H9 (cell line): Measurements from ENCODE around the gene MYL1. TPM values are rescaled to one million over a fixed set of nuclear protein-coding genes. Genes with fewer than 3 reads are reported as not detected.

Experiments used
- DNase-seq: peaks from one replicate; pipeline ENCODE4 v3.0.0-alpha.2; 2017
- H2AFZ ChIP-seq: one replicate; pipeline ENCODE4 v1.6.1; 2013; ENCODE audit warnings: mild to moderate bottlenecking, low read length, control low read depth, moderate library complexity
- H2AK5ac ChIP-seq: 2 replicates; pipeline ENCODE4 v1.6.1; 2013; ENCODE audit warnings: low read length, control low read depth, mixed read lengths; ENCODE audit not compliant: insufficient read length
- H2BK120ac ChIP-seq: one replicate; pipeline ENCODE4 v1.6.1; 2013; ENCODE audit warnings: low read depth, mild to moderate bottlenecking, low read length, control low read depth, inconsistent platforms; ENCODE audit not compliant: poor library complexity, severe bottlenecking
- H2BK12ac ChIP-seq: 2 replicates; pipeline ENCODE4 v1.6.1; 2013; ENCODE audit warnings: low read length, control low read depth, mixed read lengths, low read depth; ENCODE audit not compliant: insufficient read length
- H2BK15ac ChIP-seq: 2 replicates; pipeline ENCODE4 v1.6.1; 2013; ENCODE audit warnings: low read depth, low read length, control low read depth
- H2BK20ac ChIP-seq: one replicate; pipeline ENCODE4 v1.6.1; 2013; ENCODE audit warnings: low read depth, mild to moderate bottlenecking, low read length, control low read depth, inconsistent platforms; ENCODE audit not compliant: poor library complexity, severe bottlenecking
- H2BK5ac ChIP-seq: 2 replicates; pipeline ENCODE4 v1.6.1; 2013; ENCODE audit warnings: low read length, control low read depth, mixed read lengths; ENCODE audit not compliant: insufficient read length
- H3K14ac ChIP-seq: 2 replicates; pipeline ENCODE4 v1.6.1; 2013; ENCODE audit warnings: low read length, control low read depth; ENCODE audit not compliant: insufficient read depth
- H3K18ac ChIP-seq: 2 replicates; pipeline ENCODE4 v1.6.1; 2013; ENCODE audit warnings: low read depth, mild to moderate bottlenecking, mixed read lengths, low read length, control low read depth; ENCODE audit not compliant: insufficient read length
- H3K23ac ChIP-seq: 2 replicates; pipeline ENCODE4 v1.6.1; 2013; ENCODE audit warnings: low read length, control low read depth, mixed read lengths, low read depth; ENCODE audit not compliant: insufficient read length
- H3K23me2 ChIP-seq: 2 replicates; pipeline ENCODE4 v1.6.1; 2013; ENCODE audit warnings: low read depth, mild to moderate bottlenecking, mixed read lengths, low read length, control low read depth; ENCODE audit not compliant: insufficient read length, poor library complexity, severe bottlenecking
- H3K27ac ChIP-seq: 2 replicates; pipeline ENCODE4 v1.5.1; 2013; ENCODE audit warnings: low read length, control low read depth, mixed read lengths, low read depth; ENCODE audit not compliant: insufficient read length
- H3K27me3 ChIP-seq: 2 replicates; pipeline ENCODE4 v1.6.1; 2013; ENCODE audit warnings: low read length, control low read depth, inconsistent platforms; ENCODE audit not compliant: insufficient read depth
- H3K4ac ChIP-seq: 2 replicates; pipeline ENCODE4 v1.6.1; 2013; ENCODE audit warnings: low read depth, mild to moderate bottlenecking, control low read depth, inconsistent platforms, low read length, moderate library complexity
- H3K4me1 ChIP-seq: 2 replicates; pipeline ENCODE4 v1.6.1; 2013; ENCODE audit warnings: low read length, control low read depth, inconsistent platforms; ENCODE audit not compliant: insufficient read depth
- H3K4me2 ChIP-seq: 2 replicates; pipeline ENCODE4 v1.6.1; 2013; ENCODE audit warnings: low read length, control low read depth, mixed read lengths; ENCODE audit not compliant: insufficient read length, insufficient read depth
- H3K56ac ChIP-seq: 2 replicates; pipeline ENCODE4 v1.6.1; 2013; ENCODE audit warnings: low read depth, mild to moderate bottlenecking, mixed read lengths, low read length, control low read depth; ENCODE audit not compliant: insufficient read length
- H3K79me1 ChIP-seq: 2 replicates; pipeline ENCODE4 v1.6.1; 2013; ENCODE audit warnings: low read depth, mild to moderate bottlenecking, moderate library complexity, low read length, control low read depth, inconsistent platforms; ENCODE audit not compliant: insufficient read depth, poor library complexity, severe bottlenecking
- H3K79me2 ChIP-seq: 2 replicates; pipeline ENCODE4 v1.6.1; 2013; ENCODE audit warnings: low read length, control low read depth, inconsistent platforms; ENCODE audit not compliant: insufficient read depth
- H3K9ac ChIP-seq: 2 replicates; pipeline ENCODE4 v1.6.1; 2013; ENCODE audit warnings: low read length, control low read depth, mixed read lengths; ENCODE audit not compliant: insufficient read length; ENCODE audit errors: extremely low read depth
- H3K9me3 ChIP-seq: one replicate; pipeline ENCODE4 v1.6.1; 2013; ENCODE audit warnings: low read depth, low read length, inconsistent platforms; ENCODE audit not compliant: control insufficient read depth
- H3T11ph ChIP-seq: one replicate; pipeline ENCODE4 v1.6.1; 2013; ENCODE audit warnings: mild to moderate bottlenecking, low read length, control low read depth, inconsistent platforms
- H4K20me1 ChIP-seq: one replicate; pipeline ENCODE4 v1.6.1; 2013; ENCODE audit not compliant: control insufficient read depth, insufficient read length, insufficient read depth
- H4K5ac ChIP-seq: 2 replicates; pipeline ENCODE4 v1.6.1; 2013; ENCODE audit warnings: low read depth, mild to moderate bottlenecking, mixed read lengths, low read length, control low read depth; ENCODE audit not compliant: insufficient read length
- H4K8ac ChIP-seq: replicated peaks from 2 replicates; pipeline ENCODE4 v1.6.1; 2013; ENCODE audit warnings: low read length, control low read depth, mixed read lengths, low read depth; ENCODE audit not compliant: insufficient read length
- H4K91ac ChIP-seq: 2 replicates; pipeline ENCODE4 v1.6.1; 2013; ENCODE audit warnings: low read depth, mild to moderate bottlenecking, moderate library complexity, mixed read lengths, low read length, control low read depth; ENCODE audit not compliant: insufficient read length
- H3K27ac Mint-ChIP-seq, 3 experiments: 2 replicates in 2 of 3; 3 replicates in 1 of 3; pipeline ENCODE4 v1.8.0; 2020 to 2021; ENCODE audit warnings: mixed read lengths in 3 of 3, mild to moderate bottlenecking in 1 of 3, moderate library complexity in 1 of 3
- H3K27me3 Mint-ChIP-seq: 2 replicates; pipeline ENCODE4 v1.8.0; 2021; ENCODE audit warnings: low read depth, mild to moderate bottlenecking, moderate library complexity, mixed read lengths
- H3K36me3 Mint-ChIP-seq, 3 experiments: 2 replicates in 2 of 3; 3 replicates in 1 of 3; pipeline ENCODE4 v1.8.0; 2020 to 2021; ENCODE audit warnings: low read depth in 3 of 3, mixed read lengths in 3 of 3; ENCODE audit not compliant: insufficient read depth in 1 of 3
- H3K4me1 Mint-ChIP-seq, 2 experiments: 2 replicates each; pipeline ENCODE4 v1.8.0; 2020; ENCODE audit warnings: mixed read lengths in 2 of 2
- H3K4me3 Mint-ChIP-seq, 2 experiments: 2 replicates in 1 of 2; 3 replicates in 1 of 2; pipeline ENCODE4 v1.8.0; 2020 to 2021; ENCODE audit warnings: mild to moderate bottlenecking in 2 of 2, mixed read lengths in 2 of 2, moderate library complexity in 1 of 2
- H3K9me3 Mint-ChIP-seq, 2 experiments: 2 replicates in 1 of 2; 3 replicates in 1 of 2; pipeline ENCODE4 v1.8.0; 2020; ENCODE audit warnings: mild to moderate bottlenecking in 2 of 2, mixed read lengths in 2 of 2, moderate library complexity in 1 of 2
- WGBS: extraction: QIAGEN DNeasy Blood & Tissue Kit; methylation state at CpG from one replicate; pipeline ENCODE4 v1.1.7; 2013; ENCODE audit warnings: missing lambda C conversion rate, low lambda C conversion rate, mixed read lengths; ENCODE audit not compliant: insufficient read length; ENCODE audit errors: extremely low coverage; 5-methylcytosine and 5-hydroxymethylcytosine counted together
- total RNA-seq: library from RNA; stranded (reverse); gene quantifications from 2 replicates; pipeline ENCODE4 v1.2.1, GENCODE V29; 2021
- TF ChIP-seq, protein P1 (sequence below): fragments of 200-600 bp; sonication (generic); conservative IDR thresholded peaks from 3 replicates; pipeline ENCODE4 v1.8.0; 2021; ENCODE audit warnings: antibody characterized with exemption, mild to moderate bottlenecking

The MYL1 gene
- total RNA-seq, 1 experiment from 2014 or later = not detected

DNA sequence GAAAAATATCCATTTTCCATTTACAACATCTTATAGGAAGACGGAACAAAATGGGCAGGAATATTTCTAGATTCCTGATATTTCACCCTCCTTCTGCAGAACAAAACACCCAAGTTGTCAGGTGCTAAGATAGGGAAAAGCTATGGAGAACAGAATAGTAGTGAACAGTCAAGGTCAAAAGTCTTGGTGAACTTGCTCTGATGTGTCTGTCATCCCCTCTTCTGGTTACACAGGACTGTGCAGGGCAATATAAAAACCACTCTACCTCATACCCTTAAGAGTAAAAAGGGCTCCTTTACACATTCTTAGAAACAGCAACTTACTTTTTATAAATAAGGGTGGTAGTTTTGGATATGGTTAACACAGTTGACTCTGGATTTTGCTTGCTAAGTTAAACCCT, 4.4 kb downstream of the MYL1 start:
- no peak overlapping the region for H2BK20ac ChIP-seq
- TF ChIP-seq, protein P1, sequence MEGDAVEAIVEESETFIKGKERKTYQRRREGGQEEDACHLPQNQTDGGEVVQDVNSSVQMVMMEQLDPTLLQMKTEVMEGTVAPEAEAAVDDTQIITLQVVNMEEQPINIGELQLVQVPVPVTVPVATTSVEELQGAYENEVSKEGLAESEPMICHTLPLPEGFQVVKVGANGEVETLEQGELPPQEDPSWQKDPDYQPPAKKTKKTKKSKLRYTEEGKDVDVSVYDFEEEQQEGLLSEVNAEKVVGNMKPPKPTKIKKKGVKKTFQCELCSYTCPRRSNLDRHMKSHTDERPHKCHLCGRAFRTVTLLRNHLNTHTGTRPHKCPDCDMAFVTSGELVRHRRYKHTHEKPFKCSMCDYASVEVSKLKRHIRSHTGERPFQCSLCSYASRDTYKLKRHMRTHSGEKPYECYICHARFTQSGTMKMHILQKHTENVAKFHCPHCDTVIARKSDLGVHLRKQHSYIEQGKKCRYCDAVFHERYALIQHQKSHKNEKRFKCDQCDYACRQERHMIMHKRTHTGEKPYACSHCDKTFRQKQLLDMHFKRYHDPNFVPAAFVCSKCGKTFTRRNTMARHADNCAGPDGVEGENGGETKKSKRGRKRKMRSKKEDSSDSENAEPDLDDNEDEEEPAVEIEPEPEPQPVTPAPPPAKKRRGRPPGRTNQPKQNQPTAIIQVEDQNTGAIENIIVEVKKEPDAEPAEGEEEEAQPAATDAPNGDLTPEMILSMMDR = no peak
- no CpG with 5 or more reads among the region's 1 CpG for WGBS
- H4K91ac ChIP-seq = no peak overlapping the region
- no peak overlapping the region for H2BK12ac ChIP-seq
- H4K5ac ChIP-seq = no peak overlapping the region
- H4K8ac ChIP-seq = no peak overlapping the region
- H3T11ph ChIP-seq = no peak overlapping the region
- no peaks in the 10 kb centered on the region for H3K4me1 ChIP-seq
- no peaks in the 10 kb centered on the region for H3K9me3 ChIP-seq
- no peak overlapping the region for H3K56ac ChIP-seq
- Mint-ChIP-seq H3K36me3 (no peaks in the 10 kb centered on the region), H3K27ac (no peak overlapping the region), H3K9me3 (no peaks in the 10 kb centered on the region), H3K4me3 (no peak overlapping the region), H3K4me1 (peaks cover 0 to 4% of the 10 kb centered on the region in 2 experiments; a peak in 3 of 4 replicates), H3K27me3 (no peaks in the 10 kb centered on the region)
- H3K27ac ChIP-seq = no peak overlapping the region
- H3K79me2 ChIP-seq = no peaks in the 10 kb centered on the region
- H3K23me2 ChIP-seq = no peaks in the 10 kb centered on the region
- H2BK120ac ChIP-seq = no peak overlapping the region
- H3K14ac ChIP-seq = no peak overlapping the region
- H3K9ac ChIP-seq = no peak overlapping the region
- no peaks in the 10 kb centered on the region for H3K27me3 ChIP-seq
- H2BK15ac ChIP-seq = no peak overlapping the region
- no peak overlapping the region for H2BK5ac ChIP-seq
- no peak overlapping the region for H3K4ac ChIP-seq
- DNase-seq = no peak
- H3K4me2 ChIP-seq = no peak overlapping the region
- H3K18ac ChIP-seq = no peak overlapping the region
- H3K23ac ChIP-seq = no peak overlapping the region
- H3K79me1 ChIP-seq = no peaks in the 10 kb centered on the region
- no peaks in the 10 kb centered on the region for H4K20me1 ChIP-seq
- H2AFZ ChIP-seq = no peak overlapping the region
- no peak overlapping the region for H2AK5ac ChIP-seq
